Gastrocnemius medialis (tissue), 4 donors: ENCODE results near the gene RBMS3.

Experiments used
- CTCF ChIP-seq, 5 experiments: fragments of 450-650 bp in 3 of 5; fragments of 200-600 bp in 2 of 5; sonication (generic) in 2 of 5; IDR thresholded peaks in 4 of 5; conservative IDR thresholded peaks in 1 of 5; 1 replicate in 4 of 5; 2 replicates in 1 of 5; pipeline ENCODE4 v1.5.1; 2016 to 2019; ENCODE audit warnings: antibody characterized with exemption in 5 of 5, mild to moderate bottlenecking in 3 of 5, moderate library complexity in 3 of 5
- POLR2A ChIP-seq, 2 donors: fragments of 450-650 bp; IDR thresholded peaks; one replicate each; pipeline ENCODE4 v1.6.1; 2017; ENCODE audit warnings: antibody characterized with exemption in 2 of 2, mild to moderate bottlenecking in 2 of 2, moderate library complexity in 2 of 2

GRCh38 chr3:29339016-29339833, 58.4 kb downstream of the RBMS3 start:
- no peak for TF ChIP-seq CTCF (IDR thresholded peaks at IDR 0.05 in 4 of 5, conservative IDR thresholded peaks at IDR 0.05 in 1 of 5)
- no peak for TF ChIP-seq POLR2A (IDR thresholded peaks at IDR 0.05)
